IPS DF 4.7 (cell line): ENCODE results near the gene TMEM179.

Experiments used
- DNase-seq: peaks from one replicate; pipeline ENCODE4 v3.0.0-alpha.2; 2013; ENCODE audit warnings: low spot score; ENCODE audit errors: extremely low read depth

TMEM179 gene

GRCh38 chr14:104556256-104557021 lies 48.1 kb downstream of the TMEM179 start:
- no peak for DNase-seq

GRCh38 chr14:104555430-104556255 lies 48.9 kb downstream of the TMEM179 start:
- DNase-seq = no peak

GRCh38 chr14:104554608-104555429 lies 49.8 kb downstream of the TMEM179 start:
- no peak for DNase-seq

GRCh38 chr14:104554088-104554607 lies 50.4 kb downstream of the TMEM179 start:
- DNase-seq = no peak

- DNase-seq = no peak
These were observed 51.1 kb downstream of the TMEM179 start for GRCh38 chr14:104553166-104554087.

- DNase-seq = no peak
These were observed 51.8 kb downstream of the TMEM179 start for GRCh38 chr14:104552738-104553125.

- no peak for DNase-seq
These were observed 52.5 kb downstream of the TMEM179 start for GRCh38 chr14:104551851-104552737.

- no peak for DNase-seq
These were observed 53.5 kb downstream of the TMEM179 start for GRCh38 chr14:104550861-104551728.

- no peak for DNase-seq
These were observed 54.2 kb downstream of the TMEM179 start for GRCh38 chr14:104550340-104550860.

GRCh38 chr14:104549536-104550339 lies 54.8 kb downstream of the TMEM179 start:
- no peak for DNase-seq

- no peak for DNase-seq
These were observed 55.6 kb downstream of the TMEM179 start for GRCh38 chr14:104548802-104549535.

GRCh38 chr14:104547998-104548700 lies 56.4 kb downstream of the TMEM179 start:
- no peak for DNase-seq

GRCh38 chr14:104547310-104547997 lies 57.1 kb downstream of the TMEM179 start:
- no peak for DNase-seq

GRCh38 chr14:104546591-104547309 lies 57.8 kb downstream of the TMEM179 start:
- no peak for DNase-seq
